ENCODE measurements around the gene PELI1. TPM values are rescaled to one million over a fixed set of nuclear protein-coding genes. Genes with fewer than 3 reads are reported as not detected.

The PELI1 gene
- total RNA-seq, 1 experiment from 2014 or later = 61.0 TPM

- no peak overlapping the region for H2BK20ac ChIP-seq (ENCODE audit: low read depth, low read length, poor library complexity, severe bottlenecking)
- H3K4me3 Mint-ChIP-seq = no peak overlapping the region
- H4K8ac ChIP-seq (replicated peaks; ENCODE audit: insufficient read length, low read depth, low read length) = no peak overlapping the region
- H4K91ac ChIP-seq (ENCODE audit: insufficient read length, low read depth, low read length) = no peak overlapping the region
- H2AK5ac ChIP-seq (ENCODE audit: insufficient read length, low read length) = no peak overlapping the region
- H2BK15ac ChIP-seq (ENCODE audit: low read depth, low read length) = no peak overlapping the region
- no peaks in the 10 kb centered on the region for H3K4me1 ChIP-seq (ENCODE audit: insufficient read depth, low read length)
- no peak overlapping the region for H3K4me2 ChIP-seq (ENCODE audit: insufficient read depth, insufficient read length, low read length)
- no peak overlapping the region for H4K5ac ChIP-seq (ENCODE audit: insufficient read length, low read depth, low read length)
- H3K79me2 ChIP-seq (ENCODE audit: insufficient read depth, low read length) = no peaks in the 10 kb centered on the region
- H3K23me2 ChIP-seq (ENCODE audit: insufficient read length, low read depth, low read length, poor library complexity, severe bottlenecking) = no peaks in the 10 kb centered on the region
- H3K4ac ChIP-seq (ENCODE audit: low read depth, low read length) = no peak overlapping the region
- no peak overlapping the region for H2BK5ac ChIP-seq (ENCODE audit: insufficient read length, low read length)
- no peak overlapping the region for H3T11ph ChIP-seq (ENCODE audit: low read length)
- H3K27ac Mint-ChIP-seq = no peak overlapping the region
- no peak overlapping the region for H3K18ac ChIP-seq (ENCODE audit: insufficient read length, low read depth, low read length)
- H3K56ac ChIP-seq (ENCODE audit: insufficient read length, low read depth, low read length) = no peak overlapping the region
- H3K23ac ChIP-seq (ENCODE audit: insufficient read length, low read depth, low read length) = no peak overlapping the region
- no peak overlapping the region for H2BK12ac ChIP-seq (ENCODE audit: insufficient read length, low read depth, low read length)
- H3K79me1 ChIP-seq (ENCODE audit: insufficient read depth, low read depth, low read length, poor library complexity, severe bottlenecking) = no peaks in the 10 kb centered on the region
- peaks cover 37 to 54% (median 51%) of the 10 kb centered on the region in 3 experiments for H3K36me3 Mint-ChIP-seq (ENCODE audit: insufficient read depth in 1 of 3, low read depth in 3 of 3)
- H3K14ac ChIP-seq (ENCODE audit: insufficient read depth, low read length) = no peak overlapping the region
- no peaks in the 10 kb centered on the region for H3K9me3 Mint-ChIP-seq
- H3K27ac ChIP-seq (ENCODE audit: insufficient read length, low read depth, low read length) = no peak overlapping the region
- peaks cover 3 to 5% of the 10 kb centered on the region in 2 experiments; a peak in 2 of 4 replicates for H3K4me1 Mint-ChIP-seq
- no peaks in the 10 kb centered on the region for H3K9me3 ChIP-seq (ENCODE audit: control insufficient read depth, low read depth, low read length)
- WGBS (ENCODE audit: extremely low coverage, insufficient read length, low lambda C conversion rate) = no CpG with 5 or more reads among the region's 4 CpGs
- DNase-seq = no peak
- no peaks in the 10 kb centered on the region for H3K27me3 ChIP-seq (ENCODE audit: insufficient read depth, low read length)
- no peaks in the 10 kb centered on the region for H3K27me3 Mint-ChIP-seq (ENCODE audit: low read depth)
- H3K9ac ChIP-seq (ENCODE audit: extremely low read depth, insufficient read length, low read length) = no peak overlapping the region
- TF ChIP-seq CTCF (conservative IDR thresholded peaks at IDR 0.05) = no peak
- no peak overlapping the region for H2AFZ ChIP-seq (ENCODE audit: low read length)
- no peak overlapping the region for H2BK120ac ChIP-seq (ENCODE audit: low read depth, low read length, poor library complexity, severe bottlenecking)
- H4K20me1 ChIP-seq (ENCODE audit: control insufficient read depth, insufficient read depth, insufficient read length) = no peaks in the 10 kb centered on the region
Observed at GRCh38 chr2:64093341-64093740, 50.9 kb downstream of the PELI1 start.

All from H9 (cell line).